Left lung (tissue), 10 donors: ENCODE data around the gene FAM47E. TPM values are rescaled to one million over a fixed set of nuclear protein-coding genes. Genes with fewer than 3 reads are reported as not detected.

Source experiments
- ATAC-seq: fragments of 200-7000 bp; cut with Tn5 transposase; one replicate; pipeline ENCODE4 v1.9.1; 2020; ENCODE audit warnings: moderate library complexity
- DNase-seq, 4 donors: peaks; one replicate each; pipeline ENCODE4 v3.0.0-alpha.2; 2013 to 2020
- H3K27ac ChIP-seq, 2 donors: fragments of 200-600 bp; sonication (generic) in 1 of 2; one replicate each; pipeline versions ENCODE4 v1.5.0 to v1.8.0; 2020 to 2021
- H3K27me3 ChIP-seq, 2 donors: fragments of 200-600 bp; sonication (generic) in 1 of 2; one replicate each; pipeline versions ENCODE4 v1.5.0 to v1.8.0; 2020 to 2021
- H3K36me3 ChIP-seq, 2 donors: fragments of 200-600 bp; sonication (generic) in 1 of 2; one replicate each; pipeline versions ENCODE4 v1.5.0 to v1.8.0; 2020 to 2021
- H3K4me1 ChIP-seq, 2 donors: fragments of 200-600 bp; one replicate each; pipeline ENCODE4 v1.8.0; 2021
- H3K4me3 ChIP-seq, 2 donors: fragments of 200-600 bp; sonication (generic) in 1 of 2; one replicate each; pipeline versions ENCODE4 v1.5.0 to v1.8.0; 2020 to 2021; ENCODE audit warnings: mild to moderate bottlenecking in 1 of 2
- H3K9me3 ChIP-seq, 2 donors: fragments of 200-600 bp; sonication (generic) in 1 of 2; one replicate each; pipeline versions ENCODE4 v1.5.0 to v1.8.0; 2020 to 2021
- intact Hi-C, 2 donors: fragments of 100-400 bp; cut with DNase I; formaldehyde crosslinking; loops; one replicate each; pipeline versions ENCODE4 v1.11.2 to v1.14.2; 2022
- polyA plus RNA-seq, 6 donors: library from polyadenylated mRNA; unstranded; fragments of 120-200 nt; gene quantifications; one replicate each; pipeline ENCODE4 v1.2.1, GENCODE V29; 2013; ENCODE audit not compliant: insufficient read length in 6 of 6
- total RNA-seq, 2 donors: library from RNA; stranded (reverse); fragmentation: NEBNext Ultra II Directional; extraction: Animal tissue kit (Norgen Biotek cat#: 25700); gene quantifications; one replicate each; pipeline ENCODE4 v1.2.1, GENCODE V29; 2021
- TF ChIP-seq, protein P1 (sequence below), 2 donors: fragments of 200-600 bp; sonication (generic) in 1 of 2; IDR thresholded peaks; one replicate each; pipeline versions ENCODE4 v1.5.0 to v1.8.0; 2021; ENCODE audit warnings: antibody characterized with exemption in 2 of 2
- donor health status: DM: no; HTN: yes; CAD: no.
- donor health status: DM: no; HTN: no; CAD: no.

The FAM47E gene
- total and polyA plus RNA-seq, 8 donors: 3.2 to 8.5 (median 6.2) TPM

DNA sequence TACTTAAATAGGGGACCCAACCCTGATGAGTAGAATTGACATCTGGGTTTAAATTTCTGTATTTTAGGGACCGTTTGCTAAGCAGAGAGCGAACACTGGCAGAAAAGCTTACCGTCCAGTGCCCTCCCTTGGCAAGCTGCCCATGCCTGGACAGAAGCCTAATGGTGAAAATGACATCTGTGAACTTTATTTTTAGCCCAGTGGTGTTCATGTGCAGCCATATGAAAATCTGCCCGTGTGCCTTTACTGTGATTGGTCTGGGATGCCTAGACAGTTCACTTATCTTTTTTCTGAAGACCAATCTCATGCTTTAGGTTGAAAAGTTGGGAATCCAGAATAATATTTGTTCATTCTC is 56.1 kb downstream of the FAM47E start:
- peak overlapping the region; percentile 67 to 73 for H3K4me3 ChIP-seq
- DNase-seq (no peak), ATAC-seq (no peak)
- no peaks in the 10 kb centered on the region for H3K27me3 ChIP-seq
- intact Hi-C loops: no loop called here
- H3K4me1 ChIP-seq: peaks cover 5 to 51% of the 10 kb centered on the region in 2 donors
- H3K9me3 ChIP-seq: no peaks in the 10 kb centered on the region
- TF ChIP-seq, protein P1, sequence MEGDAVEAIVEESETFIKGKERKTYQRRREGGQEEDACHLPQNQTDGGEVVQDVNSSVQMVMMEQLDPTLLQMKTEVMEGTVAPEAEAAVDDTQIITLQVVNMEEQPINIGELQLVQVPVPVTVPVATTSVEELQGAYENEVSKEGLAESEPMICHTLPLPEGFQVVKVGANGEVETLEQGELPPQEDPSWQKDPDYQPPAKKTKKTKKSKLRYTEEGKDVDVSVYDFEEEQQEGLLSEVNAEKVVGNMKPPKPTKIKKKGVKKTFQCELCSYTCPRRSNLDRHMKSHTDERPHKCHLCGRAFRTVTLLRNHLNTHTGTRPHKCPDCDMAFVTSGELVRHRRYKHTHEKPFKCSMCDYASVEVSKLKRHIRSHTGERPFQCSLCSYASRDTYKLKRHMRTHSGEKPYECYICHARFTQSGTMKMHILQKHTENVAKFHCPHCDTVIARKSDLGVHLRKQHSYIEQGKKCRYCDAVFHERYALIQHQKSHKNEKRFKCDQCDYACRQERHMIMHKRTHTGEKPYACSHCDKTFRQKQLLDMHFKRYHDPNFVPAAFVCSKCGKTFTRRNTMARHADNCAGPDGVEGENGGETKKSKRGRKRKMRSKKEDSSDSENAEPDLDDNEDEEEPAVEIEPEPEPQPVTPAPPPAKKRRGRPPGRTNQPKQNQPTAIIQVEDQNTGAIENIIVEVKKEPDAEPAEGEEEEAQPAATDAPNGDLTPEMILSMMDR (IDR thresholded peaks at IDR 0.05): no peak
- H3K27ac ChIP-seq: peak overlapping the region; percentile 84 to 89
- peaks cover 0 to 16% of the 10 kb centered on the region in 2 donors for H3K36me3 ChIP-seq

DNA sequence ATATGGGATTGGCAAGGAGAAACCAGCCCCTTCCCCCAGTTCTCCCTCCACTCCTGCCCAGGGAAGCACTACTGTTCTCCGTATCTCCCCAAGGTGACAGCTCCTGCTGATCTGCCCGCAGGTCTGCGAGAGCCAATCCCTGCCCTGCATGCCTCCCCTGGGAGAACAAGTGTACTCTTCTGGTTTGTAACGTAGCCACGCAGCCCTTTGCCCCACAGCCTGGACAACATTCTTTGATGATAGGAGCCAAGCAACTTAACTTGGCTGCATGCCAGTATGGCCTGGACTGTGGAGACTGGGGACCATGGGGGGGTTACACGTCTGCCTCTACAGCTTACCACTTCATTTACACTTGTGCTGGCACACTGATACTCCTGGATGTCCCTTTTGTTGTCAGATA is 57.0 kb downstream of the FAM47E start:
- Histone ChIP-seq H3K9me3 (no peaks in the 10 kb centered on the region), H3K4me1 (peaks cover 5 to 46% of the 10 kb centered on the region in 2 donors), H3K4me3 (peak overlapping the region in 1 of 2 donors; percentile 67), H3K36me3 (peaks cover 0 to 16% of the 10 kb centered on the region in 2 donors), H3K27me3 (no peaks in the 10 kb centered on the region), H3K27ac (no peak overlapping the region)
- TF ChIP-seq, protein P1 (IDR thresholded peaks at IDR 0.05): no peak
- ATAC-seq: no peak
- DNase-seq: peak in 2 of 4 donors; percentile 46 to 60
- intact Hi-C loops: no loop called here

DNA sequence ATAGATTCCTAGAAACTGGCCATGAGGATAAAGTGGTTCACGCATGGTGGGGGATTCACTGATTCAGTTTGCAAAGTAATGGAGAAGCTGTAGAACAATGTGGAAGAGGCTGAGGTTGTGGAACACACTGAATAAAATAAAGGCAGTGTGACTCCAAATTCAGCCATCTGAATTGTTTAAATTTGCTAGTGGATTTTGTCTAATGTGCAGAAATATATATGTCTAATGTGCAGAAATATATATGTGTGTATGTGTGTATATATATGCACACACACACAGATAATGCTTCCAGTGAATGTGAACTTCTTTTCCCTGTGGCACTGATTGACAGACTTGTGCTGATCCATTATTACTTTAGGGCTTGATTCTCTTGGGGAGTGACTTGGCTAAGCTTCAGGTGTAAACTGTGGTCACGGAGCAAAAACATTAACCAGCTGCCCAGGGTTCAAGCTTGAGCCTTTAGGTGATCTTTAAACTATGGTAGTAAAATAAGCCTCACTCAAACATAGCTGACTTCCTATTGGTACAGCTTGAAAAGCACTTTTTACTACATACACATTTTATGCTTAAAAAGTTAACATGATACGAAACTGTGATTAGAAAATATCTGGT is 58.5 kb downstream of the FAM47E start:
- H3K4me1 ChIP-seq: peaks cover 5 to 35% of the 10 kb centered on the region in 2 donors
- H3K36me3 ChIP-seq: peaks cover 0 to 16% of the 10 kb centered on the region in 2 donors
- TF ChIP-seq, protein P1 (IDR thresholded peaks at IDR 0.05): no peak
- no peak overlapping the region for H3K4me3 ChIP-seq
- ATAC-seq (no peak), DNase-seq (no peak)
- H3K27ac ChIP-seq: no peak overlapping the region
- H3K9me3 ChIP-seq: no peaks in the 10 kb centered on the region
- no peaks in the 10 kb centered on the region for H3K27me3 ChIP-seq
- intact Hi-C loops: no loop called here

DNA sequence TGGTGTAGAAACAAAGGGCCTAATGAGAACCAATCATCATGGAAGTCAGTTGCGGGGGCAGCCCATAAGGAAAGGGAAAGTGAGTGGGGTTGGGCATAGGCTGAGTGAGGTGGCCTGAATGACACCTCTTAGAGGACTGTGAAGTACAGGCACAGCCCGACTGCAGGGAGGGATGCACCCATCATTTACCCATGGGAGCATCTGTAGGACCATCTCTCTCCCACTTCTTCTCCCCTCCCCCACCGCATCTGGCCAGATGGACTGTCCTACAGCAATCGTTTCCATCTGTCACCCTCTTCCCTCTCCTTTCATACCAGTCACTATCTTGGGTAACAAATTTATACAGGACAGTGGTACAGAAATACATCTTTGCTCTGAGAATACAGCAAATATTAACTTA is 59.2 kb downstream of the FAM47E start:
- intact Hi-C loops: no loop called here
- ATAC-seq (no peak), DNase-seq (no peak)
- H3K4me1 ChIP-seq: peaks cover 5 to 28% of the 10 kb centered on the region in 2 donors
- TF ChIP-seq, protein P1 (IDR thresholded peaks at IDR 0.05): no peak
- H3K9me3 ChIP-seq: no peaks in the 10 kb centered on the region
- H3K27me3 ChIP-seq: no peaks in the 10 kb centered on the region
- H3K4me3 ChIP-seq: no peak overlapping the region
- H3K36me3 ChIP-seq: peaks cover 0 to 16% of the 10 kb centered on the region in 2 donors
- H3K27ac ChIP-seq: no peak overlapping the region

DNA sequence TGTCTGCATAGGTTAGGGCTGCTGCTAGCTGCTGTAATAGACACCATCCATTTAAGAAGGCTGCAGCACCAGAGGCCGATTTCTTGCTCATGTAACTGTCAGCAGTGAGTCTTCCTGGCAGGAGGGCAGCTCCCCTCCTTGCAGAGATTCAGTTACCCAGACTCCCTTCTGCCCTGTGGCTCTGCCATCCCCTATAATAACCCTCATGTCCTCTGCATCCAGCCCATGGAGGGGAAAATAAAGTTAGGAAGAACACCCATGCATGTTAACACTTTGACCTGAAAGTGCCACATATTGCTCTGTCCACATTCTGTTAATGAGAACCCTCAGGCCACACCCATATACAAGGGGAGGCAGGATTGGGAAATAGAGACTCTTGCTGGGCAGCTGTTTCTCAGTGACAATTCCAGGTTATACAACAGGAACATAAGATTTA is 60.4 kb downstream of the FAM47E start:
- Histone ChIP-seq H3K4me1 (peaks cover 5 to 26% of the 10 kb centered on the region in 2 donors), H3K36me3 (peaks cover 0 to 16% of the 10 kb centered on the region in 2 donors), H3K27me3 (no peaks in the 10 kb centered on the region), H3K27ac (no peak overlapping the region), H3K4me3 (no peak overlapping the region), H3K9me3 (peaks cover 0 to 10% of the 10 kb centered on the region in 2 donors)
- ATAC-seq: peak; percentile 65
- no peak for DNase-seq
- TF ChIP-seq, protein P1 (IDR thresholded peaks at IDR 0.05): no peak
- intact Hi-C loops: no loop called here
